Parathyroid adenoma (tissue), 2 donors: ENCODE measurements around the gene DAAM2.

Experiments used
- H2AFZ ChIP-seq: fragments of 300-600 bp; sonication (generic); one replicate; pipeline ENCODE4 v1.7.0; 2017; ENCODE audit warnings: antibody characterized with exemption, mild to moderate bottlenecking
- H3K27ac ChIP-seq: fragments of 300-600 bp; sonication (generic); one replicate; pipeline ENCODE4 v1.7.0; 2017
- H3K27me3 ChIP-seq: fragments of 300-600 bp; sonication (generic); one replicate; pipeline ENCODE4 v1.7.0; 2017; ENCODE audit warnings: low read length; ENCODE audit not compliant: control insufficient read depth, insufficient read depth
- H3K36me3 ChIP-seq: fragments of 300-600 bp; sonication (generic); one replicate; pipeline ENCODE4 v1.7.0; 2017; ENCODE audit warnings: low read length; ENCODE audit not compliant: control insufficient read depth, insufficient read depth
- H3K4me1 ChIP-seq: fragments of 300-600 bp; sonication (generic); one replicate; pipeline ENCODE4 v1.7.0; 2017; ENCODE audit warnings: control low read depth
- H3K4me2 ChIP-seq: fragments of 300-600 bp; sonication (generic); one replicate; pipeline ENCODE4 v1.7.0; 2017; ENCODE audit warnings: low read length
- H3K4me3 ChIP-seq: fragments of 300-600 bp; sonication (generic); one replicate; pipeline ENCODE4 v1.7.0; 2017; ENCODE audit warnings: low read depth, low read length
- H3K79me2 ChIP-seq: fragments of 300-600 bp; sonication (generic); one replicate; pipeline ENCODE4 v1.7.0; 2017; ENCODE audit warnings: control low read depth
- H3K9ac ChIP-seq: fragments of 300-600 bp; sonication (generic); one replicate; pipeline ENCODE4 v1.7.0; 2017; ENCODE audit warnings: mild to moderate bottlenecking
- H3K9me3 ChIP-seq: fragments of 300-600 bp; sonication (generic); one replicate; pipeline ENCODE4 v1.7.0; 2017; ENCODE audit warnings: low read length; ENCODE audit not compliant: control insufficient read depth
- CTCF ChIP-seq: fragments of 300-600 bp; sonication (generic); IDR thresholded peaks from one replicate; pipeline ENCODE4 v1.7.0; 2017; ENCODE audit warnings: antibody characterized with exemption, mild to moderate bottlenecking
- donor health status: primary hyperparathyroidism.

DAAM2 gene

GRCh38 chr6:39836606-39837005, 44.4 kb downstream of the DAAM2 start:
- H3K9ac ChIP-seq = no peak overlapping the region
- no peaks in the 10 kb centered on the region for H3K27me3 ChIP-seq
- no peak overlapping the region for H3K4me2 ChIP-seq
- H3K36me3 ChIP-seq = no peaks in the 10 kb centered on the region
- no peak overlapping the region for H2AFZ ChIP-seq
- no peaks in the 10 kb centered on the region for H3K9me3 ChIP-seq
- H3K27ac ChIP-seq = no peak overlapping the region
- no peak for TF ChIP-seq CTCF
- no peaks in the 10 kb centered on the region for H3K79me2 ChIP-seq
- H3K4me1 ChIP-seq = no peaks in the 10 kb centered on the region
- H3K4me3 ChIP-seq = no peak overlapping the region

GRCh38 chr6:39839445-39839844, 47.3 kb downstream of the DAAM2 start:
- Histone ChIP-seq H3K27ac (no peak overlapping the region), H3K4me1 (no peaks in the 10 kb centered on the region), H3K4me2 (no peak overlapping the region), H2AFZ (no peak overlapping the region), H3K36me3 (no peaks in the 10 kb centered on the region), H3K27me3 (no peaks in the 10 kb centered on the region), H3K9me3 (no peaks in the 10 kb centered on the region), H3K4me3 (no peak overlapping the region), H3K79me2 (no peaks in the 10 kb centered on the region), H3K9ac (no peak overlapping the region)
- no peak for TF ChIP-seq CTCF

GRCh38 chr6:39840781-39841180, 48.6 kb downstream of the DAAM2 start:
- TF ChIP-seq CTCF = no peak
- H2AFZ ChIP-seq = no peak overlapping the region
- no peak overlapping the region for H3K27ac ChIP-seq
- no peaks in the 10 kb centered on the region for H3K27me3 ChIP-seq
- no peak overlapping the region for H3K4me2 ChIP-seq
- no peaks in the 10 kb centered on the region for H3K4me1 ChIP-seq
- H3K36me3 ChIP-seq = no peaks in the 10 kb centered on the region
- no peak overlapping the region for H3K4me3 ChIP-seq
- H3K9me3 ChIP-seq = no peaks in the 10 kb centered on the region
- no peak overlapping the region for H3K9ac ChIP-seq
- H3K79me2 ChIP-seq = no peaks in the 10 kb centered on the region

GRCh38 chr6:39841291-39841690, 49.1 kb downstream of the DAAM2 start:
- Histone ChIP-seq H3K27ac (no peak overlapping the region), H3K79me2 (no peaks in the 10 kb centered on the region), H3K4me3 (no peak overlapping the region), H3K9me3 (no peaks in the 10 kb centered on the region), H2AFZ (no peak overlapping the region), H3K27me3 (no peaks in the 10 kb centered on the region), H3K4me1 (no peaks in the 10 kb centered on the region), H3K9ac (no peak overlapping the region), H3K4me2 (no peak overlapping the region), H3K36me3 (no peaks in the 10 kb centered on the region)
- no peak for TF ChIP-seq CTCF

GRCh38 chr6:39841923-39842322, 49.7 kb downstream of the DAAM2 start:
- Histone ChIP-seq H3K27ac (no peak overlapping the region), H3K9ac (no peak overlapping the region), H3K27me3 (no peaks in the 10 kb centered on the region), H3K4me3 (no peak overlapping the region), H3K4me1 (no peaks in the 10 kb centered on the region), H2AFZ (no peak overlapping the region), H3K4me2 (no peak overlapping the region), H3K9me3 (no peaks in the 10 kb centered on the region), H3K79me2 (no peaks in the 10 kb centered on the region), H3K36me3 (no peaks in the 10 kb centered on the region)
- TF ChIP-seq CTCF = no peak
